ENCODE measurements around the gene ZBTB7A.
"Not testable (repeated sequence)": the region's sequence is repeated elsewhere in the genome, so short reads cannot be mapped to it uniquely, and the experiment has no call there.

Gene ZBTB7A

DNA sequence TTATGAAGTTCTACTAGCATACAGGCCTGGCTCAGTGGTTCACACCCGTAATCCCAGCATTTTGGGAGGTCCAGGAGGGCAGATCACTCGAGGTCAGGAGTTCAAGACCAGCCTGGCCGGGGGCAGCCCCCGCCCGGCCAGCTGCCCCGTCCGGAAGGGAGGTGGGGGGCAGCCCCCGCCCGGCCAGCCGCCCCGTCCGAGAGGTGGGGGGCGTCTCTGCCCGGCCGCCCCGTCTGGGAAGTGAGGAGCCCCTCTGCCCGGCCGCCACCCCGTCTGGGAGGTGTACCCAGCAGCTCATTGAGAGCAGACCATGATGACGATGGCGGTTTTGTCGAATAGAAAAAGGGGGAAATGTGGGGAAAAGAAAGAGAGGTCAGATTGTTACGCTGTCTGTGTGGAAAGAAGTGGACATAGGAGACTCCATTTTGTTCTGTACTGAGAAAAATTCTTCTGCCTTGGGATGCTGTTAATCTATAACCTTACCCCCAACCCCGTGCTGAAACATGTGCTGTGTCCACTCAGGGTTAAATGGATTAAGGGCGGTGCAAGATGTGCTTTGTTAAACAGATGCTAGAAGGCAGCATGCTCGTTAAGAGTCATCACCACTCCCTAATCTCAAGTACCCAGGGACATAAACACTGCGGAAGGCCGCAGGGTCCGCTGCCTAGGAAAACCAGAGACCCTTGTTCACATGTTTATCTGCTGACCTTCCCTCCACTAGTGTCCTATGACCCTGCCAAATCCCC lies 67.9 kb downstream of the ZBTB7A start:
- H3K79me2 ChIP-seq (ENCODE audit: insufficient read depth, low read length); H3K4me1 ChIP-seq (ENCODE audit: insufficient read depth, low read length); H3K27ac ChIP-seq (ENCODE audit: low read length); H4K20me1 ChIP-seq (ENCODE audit: insufficient read depth, low read length); H3K9me3 ChIP-seq (ENCODE audit: insufficient read depth, low read length, severe bottlenecking); DNase-seq; H2AFZ ChIP-seq (ENCODE audit: low read depth, low read length); H3K27me3 ChIP-seq (ENCODE audit: insufficient read depth, low read length, poor library complexity); ATAC-seq (ENCODE audit: insufficient read depth, low read depth); H3K4me3 ChIP-seq (ENCODE audit: low read depth in 1 of 2, low read length in 2 of 2); H3K36me3 ChIP-seq (ENCODE audit: insufficient read depth, low read length); H3K9ac ChIP-seq (ENCODE audit: low read depth, low read length); H3K4me2 ChIP-seq (ENCODE audit: insufficient read depth, low read length): not testable (repeated sequence)

DNA sequence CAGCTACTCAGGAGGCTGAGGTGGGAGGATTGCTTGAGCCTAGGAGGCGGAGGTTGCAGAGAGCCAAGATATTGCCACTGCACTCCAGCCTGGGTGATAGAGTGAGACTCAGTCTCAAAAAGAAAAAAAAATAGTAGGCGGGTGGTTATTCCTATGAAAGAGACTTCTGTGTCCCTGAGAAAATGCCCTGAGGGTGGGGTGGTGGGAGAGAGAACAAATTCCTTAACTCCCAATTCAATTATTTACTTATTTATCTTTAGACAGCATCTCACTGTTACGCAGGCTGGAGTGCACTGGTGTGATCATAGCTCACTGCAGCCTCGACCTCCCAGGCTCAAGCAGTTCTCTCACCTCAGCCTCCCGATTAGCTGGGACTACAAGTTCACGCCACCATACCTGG lies 71.1 kb downstream of the ZBTB7A start:
- Histone ChIP-seq H3K36me3 (ENCODE audit: insufficient read depth, low read length) (no peaks in the 10 kb centered on the region), H3K4me1 (ENCODE audit: insufficient read depth, low read length) (peaks cover 5% of the 10 kb centered on the region), H3K9me3 (ENCODE audit: insufficient read depth, low read length, severe bottlenecking) (no peaks in the 10 kb centered on the region), H4K20me1 (ENCODE audit: insufficient read depth, low read length) (no peaks in the 10 kb centered on the region), H3K4me2 (ENCODE audit: insufficient read depth, low read length) (no peak overlapping the region), H3K4me3 (ENCODE audit: low read depth in 1 of 2, low read length in 2 of 2) (no peak overlapping the region), H3K27me3 (ENCODE audit: insufficient read depth, low read length, poor library complexity) (no peaks in the 10 kb centered on the region), H3K79me2 (ENCODE audit: insufficient read depth, low read length) (no peaks in the 10 kb centered on the region), H2AFZ (ENCODE audit: low read depth, low read length) (no peak overlapping the region), H3K27ac (ENCODE audit: low read length) (no peak overlapping the region), H3K9ac (ENCODE audit: low read depth, low read length) (no peak overlapping the region)
- ATAC-seq (ENCODE audit: insufficient read depth, low read depth) = no peak
- TF ChIP-seq EZH2 (IDR thresholded peaks at IDR 0.05; ENCODE audit: borderline replicate concordance, low read depth, low read length, severe bottlenecking) = no peak
- TF ChIP-seq, protein P1, sequence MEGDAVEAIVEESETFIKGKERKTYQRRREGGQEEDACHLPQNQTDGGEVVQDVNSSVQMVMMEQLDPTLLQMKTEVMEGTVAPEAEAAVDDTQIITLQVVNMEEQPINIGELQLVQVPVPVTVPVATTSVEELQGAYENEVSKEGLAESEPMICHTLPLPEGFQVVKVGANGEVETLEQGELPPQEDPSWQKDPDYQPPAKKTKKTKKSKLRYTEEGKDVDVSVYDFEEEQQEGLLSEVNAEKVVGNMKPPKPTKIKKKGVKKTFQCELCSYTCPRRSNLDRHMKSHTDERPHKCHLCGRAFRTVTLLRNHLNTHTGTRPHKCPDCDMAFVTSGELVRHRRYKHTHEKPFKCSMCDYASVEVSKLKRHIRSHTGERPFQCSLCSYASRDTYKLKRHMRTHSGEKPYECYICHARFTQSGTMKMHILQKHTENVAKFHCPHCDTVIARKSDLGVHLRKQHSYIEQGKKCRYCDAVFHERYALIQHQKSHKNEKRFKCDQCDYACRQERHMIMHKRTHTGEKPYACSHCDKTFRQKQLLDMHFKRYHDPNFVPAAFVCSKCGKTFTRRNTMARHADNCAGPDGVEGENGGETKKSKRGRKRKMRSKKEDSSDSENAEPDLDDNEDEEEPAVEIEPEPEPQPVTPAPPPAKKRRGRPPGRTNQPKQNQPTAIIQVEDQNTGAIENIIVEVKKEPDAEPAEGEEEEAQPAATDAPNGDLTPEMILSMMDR (IDR thresholded peaks at IDR 0.05; ENCODE audit: borderline replicate concordance, extremely low read depth, low read length, poor library complexity, severe bottlenecking) = no peak
- no peak for DNase-seq

Measured in DND-41 (cell line).